Smooth muscle cell (in vitro differentiated cells): ENCODE data around the gene RASIP1. TPM values are rescaled to one million over a fixed set of nuclear protein-coding genes. Genes with fewer than 3 reads are reported as not detected.

Source experiments
- DNase-seq: peaks from one replicate; lab custom pipeline; 2025; ENCODE audit not compliant: unreplicated experiment; lab: John Stamatoyannopoulos, UW
- H2AFZ ChIP-seq: fragments of 200-600 bp; sonication (generic); 2 replicates; pipeline ENCODE4 v1.6.0; 2016; ENCODE audit warnings: antibody characterized with exemption, low read depth, mild to moderate bottlenecking
- H3F3A ChIP-seq: fragments of 200-600 bp; sonication (generic); 2 replicates; pipeline ENCODE4 v1.6.0; 2017; ENCODE audit warnings: antibody characterized with exemption, low read depth
- H3K27ac ChIP-seq: fragments of 200-600 bp; sonication (generic); 2 replicates; pipeline ENCODE4 v1.5.1; 2016; ENCODE audit warnings: low read depth, mild to moderate bottlenecking
- H3K27me3 ChIP-seq: fragments of 200-600 bp; sonication (generic); 2 replicates; pipeline ENCODE4 v1.6.1; 2016; ENCODE audit warnings: low read depth, mild to moderate bottlenecking
- H3K36me3 ChIP-seq: fragments of 200-600 bp; sonication (generic); 2 replicates; pipeline ENCODE4 v1.5.1; 2016; ENCODE audit warnings: low read depth
- H3K4me1 ChIP-seq: fragments of 200-600 bp; sonication (generic); 2 replicates; pipeline ENCODE4 v1.5.1; 2016; ENCODE audit warnings: low read depth
- H3K4me2 ChIP-seq: fragments of 200-600 bp; sonication (generic); 2 replicates; pipeline ENCODE4 v1.6.0; 2016; ENCODE audit warnings: mild to moderate bottlenecking
- H3K4me3 ChIP-seq: fragments of 200-600 bp; sonication (generic); 2 replicates; pipeline ENCODE4 v1.5.1; 2016; ENCODE audit warnings: mild to moderate bottlenecking
- H3K79me2 ChIP-seq: fragments of 200-600 bp; sonication (generic); 2 replicates; pipeline ENCODE4 v1.6.0; 2016; ENCODE audit warnings: low read depth, mild to moderate bottlenecking
- H3K9ac ChIP-seq: fragments of 200-600 bp; sonication (generic); 2 replicates; pipeline ENCODE4 v1.6.0; 2016; ENCODE audit warnings: low read depth
- H3K9me3 ChIP-seq: fragments of 200-600 bp; sonication (generic); replicated peaks from 2 replicates; pipeline ENCODE4 v1.5.1; 2016; ENCODE audit warnings: low read depth
- H4K20me1 ChIP-seq: fragments of 200-600 bp; sonication (generic); 2 replicates; pipeline ENCODE4 v1.6.0; 2016; ENCODE audit warnings: low read depth
- WGBS: methylation state at CpG from one replicate; pipeline ENCODE4 v1.1.7; 2016; ENCODE audit warnings: low lambda C conversion rate; 5-methylcytosine and 5-hydroxymethylcytosine counted together
- polyA plus RNA-seq: library from polyadenylated mRNA; unstranded; fragments of >200 nt; fragmentation: Nextera tagmentation; extraction: Ambion mirVana; gene quantifications from 2 replicates; pipeline ENCODE4 v1.2.1, GENCODE V29; 2016
- total RNA-seq: library from RNA; depleted of rRNA; stranded (reverse); fragments of >200 nt; gene quantifications from 2 replicates; pipeline ENCODE4 v1.2.3, GENCODE V29; 2014
- TF ChIP-seq, protein P1 (sequence below): fragments of 200-600 bp; sonication (generic); IDR thresholded peaks from 2 replicates; pipeline ENCODE4 v1.5.1; 2017; ENCODE audit warnings: borderline replicate concordance, mild to moderate bottlenecking, antibody characterized with exemption; ENCODE audit not compliant: insufficient read depth, poor library complexity, severe bottlenecking

The RASIP1 gene
- total and polyA plus RNA-seq, 2 experiments from 2014 or later = 0.81 to 3.5 TPM

DNA sequence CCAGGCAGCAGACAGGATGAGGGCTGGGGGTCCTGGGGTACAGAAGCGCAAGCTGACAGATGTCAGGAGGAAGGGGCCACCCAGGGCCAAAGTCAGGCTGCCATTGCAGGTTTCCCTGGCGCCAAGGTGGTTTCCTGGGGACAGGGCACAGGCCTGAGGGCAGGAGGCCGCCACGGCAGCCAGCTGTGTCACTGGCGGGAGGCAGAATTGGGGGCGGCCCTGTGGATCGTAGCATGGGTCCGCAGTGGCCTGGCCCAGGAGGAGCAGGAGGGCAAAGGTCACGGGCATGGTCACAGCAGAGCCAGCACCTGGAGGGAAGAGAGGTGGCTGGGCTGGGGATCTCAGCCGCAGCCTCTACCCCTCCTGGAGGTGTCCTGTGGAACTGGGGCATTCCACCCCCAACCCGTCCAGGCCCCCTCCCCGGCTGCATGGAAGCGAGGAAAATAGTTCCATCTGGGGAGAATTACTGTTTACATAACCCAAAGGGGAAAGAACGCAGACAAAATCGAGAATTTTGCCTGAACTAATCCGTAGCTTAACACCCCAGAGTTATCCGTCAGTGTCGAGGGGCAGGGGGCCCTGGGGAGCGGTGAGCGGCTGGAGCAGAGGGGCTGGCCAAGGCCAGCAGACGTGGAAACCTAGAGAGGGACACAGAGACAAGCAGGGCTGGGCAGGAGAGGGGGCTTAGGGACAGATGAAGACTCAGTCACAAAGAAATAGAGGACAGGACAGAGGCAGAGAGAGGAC is 69.5 kb downstream of the RASIP1 start:
- TF ChIP-seq, protein P1, sequence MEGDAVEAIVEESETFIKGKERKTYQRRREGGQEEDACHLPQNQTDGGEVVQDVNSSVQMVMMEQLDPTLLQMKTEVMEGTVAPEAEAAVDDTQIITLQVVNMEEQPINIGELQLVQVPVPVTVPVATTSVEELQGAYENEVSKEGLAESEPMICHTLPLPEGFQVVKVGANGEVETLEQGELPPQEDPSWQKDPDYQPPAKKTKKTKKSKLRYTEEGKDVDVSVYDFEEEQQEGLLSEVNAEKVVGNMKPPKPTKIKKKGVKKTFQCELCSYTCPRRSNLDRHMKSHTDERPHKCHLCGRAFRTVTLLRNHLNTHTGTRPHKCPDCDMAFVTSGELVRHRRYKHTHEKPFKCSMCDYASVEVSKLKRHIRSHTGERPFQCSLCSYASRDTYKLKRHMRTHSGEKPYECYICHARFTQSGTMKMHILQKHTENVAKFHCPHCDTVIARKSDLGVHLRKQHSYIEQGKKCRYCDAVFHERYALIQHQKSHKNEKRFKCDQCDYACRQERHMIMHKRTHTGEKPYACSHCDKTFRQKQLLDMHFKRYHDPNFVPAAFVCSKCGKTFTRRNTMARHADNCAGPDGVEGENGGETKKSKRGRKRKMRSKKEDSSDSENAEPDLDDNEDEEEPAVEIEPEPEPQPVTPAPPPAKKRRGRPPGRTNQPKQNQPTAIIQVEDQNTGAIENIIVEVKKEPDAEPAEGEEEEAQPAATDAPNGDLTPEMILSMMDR = no peak
- Histone ChIP-seq H3K4me3 (no peak overlapping the region), H3K79me2 (no peaks in the 10 kb centered on the region), H3K27ac (no peak overlapping the region), H3K4me2 (no peak overlapping the region), H3K27me3 (no peaks in the 10 kb centered on the region), H3F3A (no peaks in the 10 kb centered on the region), H3K9ac (no peak overlapping the region), H4K20me1 (no peaks in the 10 kb centered on the region), H3K4me1 (peaks cover 7% of the 10 kb centered on the region), H2AFZ (no peak overlapping the region), H3K36me3 (no peaks in the 10 kb centered on the region), H3K9me3 (no peaks in the 10 kb centered on the region)
- DNase-seq = no peak
- WGBS = 83% methylated on average over 21 of the region's 21 CpGs

Other genes with a start within 250 kb of the RASIP1 start
- gene LMTK3, start 228.8 kb downstream of the RASIP1 start, total RNA-seq = 1.1 and 3.1 TPM in 2 replicates
- gene LMTK3, start 228.8 kb downstream of the RASIP1 start, polyA plus RNA-seq = 0.66 and 1.8 TPM in 2 replicates
- 1.7 TPM in 1 of 2 replicates, not detected in the other for gene SULT2B1, start 188.4 kb downstream of the RASIP1 start, total RNA-seq
- 0.13 and 2.3 TPM in 2 replicates for gene SULT2B1, start 188.4 kb downstream of the RASIP1 start, polyA plus RNA-seq
- gene SPACA4, start 133.9 kb downstream of the RASIP1 start, total RNA-seq = not detected in 2 replicates
- 0.43 TPM in 1 of 2 replicates, not detected in the other for gene SPACA4, start 133.9 kb downstream of the RASIP1 start, polyA plus RNA-seq
- gene FAM83E, start 125.5 kb downstream of the RASIP1 start, total RNA-seq = 0.49 and 0.72 TPM in 2 replicates
- gene FAM83E, start 125.5 kb downstream of the RASIP1 start, polyA plus RNA-seq = 0.49 and 2.0 TPM in 2 replicates
- gene RPL18, start 121.4 kb downstream of the RASIP1 start, total RNA-seq = 1,279 and 1,519 TPM in 2 replicates
- 666 and 762 TPM in 2 replicates for gene RPL18, start 121.4 kb downstream of the RASIP1 start, polyA plus RNA-seq
- 4.0 and 8.2 TPM in 2 replicates for gene SPHK2, start 121.1 kb downstream of the RASIP1 start, total RNA-seq
- gene SPHK2, start 121.1 kb downstream of the RASIP1 start, polyA plus RNA-seq = 9.3 and 13.8 TPM in 2 replicates
- 3.5 and 4.5 TPM in 2 replicates for gene DBP, start 103.2 kb downstream of the RASIP1 start, total RNA-seq
- 6.9 and 11.3 TPM in 2 replicates for gene DBP, start 103.2 kb downstream of the RASIP1 start, polyA plus RNA-seq
- 0.09 and 1.7 TPM in 2 replicates for gene CA11, start 94.4 kb downstream of the RASIP1 start, total RNA-seq
- 6.9 and 9.5 TPM in 2 replicates for gene CA11, start 94.4 kb downstream of the RASIP1 start, polyA plus RNA-seq
- gene NTN5, start 67.6 kb downstream of the RASIP1 start, total RNA-seq = not detected in 2 replicates
- 0.22 TPM in 1 of 2 replicates, not detected in the other for gene NTN5, start 67.6 kb downstream of the RASIP1 start, polyA plus RNA-seq
- 0.27 and 1.1 TPM in 2 replicates for gene FUT2, start 44.6 kb downstream of the RASIP1 start, total RNA-seq
- 0.18 and 0.54 TPM in 2 replicates for gene FUT2, start 44.6 kb downstream of the RASIP1 start, polyA plus RNA-seq
- 0.22 and 0.58 TPM in 2 replicates for gene MAMSTR, start 20.9 kb downstream of the RASIP1 start, total RNA-seq
- gene MAMSTR, start 20.9 kb downstream of the RASIP1 start, polyA plus RNA-seq = 3.2 and 3.9 TPM in 2 replicates
- gene IZUMO1, start 6.3 kb upstream of the RASIP1 start, total RNA-seq = 0.45 TPM in 1 of 2 replicates, not detected in the other
- not detected in 2 replicates for gene IZUMO1, start 6.3 kb upstream of the RASIP1 start, polyA plus RNA-seq
- 0.58 TPM in 2 replicates for gene FUT1, start 12.0 kb upstream of the RASIP1 start, total RNA-seq
- 0.51 and 1.8 TPM in 2 replicates for gene FUT1, start 12.0 kb upstream of the RASIP1 start, polyA plus RNA-seq
- not detected in 2 replicates for gene FGF21, start 14.9 kb upstream of the RASIP1 start, total RNA-seq
- not detected in 2 replicates for gene FGF21, start 14.9 kb upstream of the RASIP1 start, polyA plus RNA-seq
- 11.8 and 24.9 TPM in 2 replicates for gene BCAT2, start 70.4 kb upstream of the RASIP1 start, total RNA-seq
- 30.9 and 45.4 TPM in 2 replicates for gene BCAT2, start 70.4 kb upstream of the RASIP1 start, polyA plus RNA-seq
- gene HSD17B14, start 95.9 kb upstream of the RASIP1 start, total RNA-seq = 14.8 and 19.3 TPM in 2 replicates
- 16.4 and 16.9 TPM in 2 replicates for gene HSD17B14, start 95.9 kb upstream of the RASIP1 start, polyA plus RNA-seq
- gene PLEKHA4, start 128.0 kb upstream of the RASIP1 start, total RNA-seq = 2.6 and 4.4 TPM in 2 replicates
- 32.6 and 39.2 TPM in 2 replicates for gene PLEKHA4, start 128.0 kb upstream of the RASIP1 start, polyA plus RNA-seq
- gene PPP1R15A, start 131.8 kb upstream of the RASIP1 start, total RNA-seq = 88.5 and 99.3 TPM in 2 replicates
- 339 and 357 TPM in 2 replicates for gene PPP1R15A, start 131.8 kb upstream of the RASIP1 start, polyA plus RNA-seq
- 0.18 TPM in 1 of 2 replicates, not detected in the other for gene TULP2, start 158.1 kb upstream of the RASIP1 start, total RNA-seq
- gene TULP2, start 158.1 kb upstream of the RASIP1 start, polyA plus RNA-seq = 1.2 and 1.8 TPM in 2 replicates
- gene NUCB1, start 159.7 kb upstream of the RASIP1 start, total RNA-seq = 146 and 221 TPM in 2 replicates
- gene NUCB1, start 159.7 kb upstream of the RASIP1 start, polyA plus RNA-seq = 292 and 329 TPM in 2 replicates
- 0.27 TPM in 1 of 2 replicates, not detected in the other for gene DHDH, start 193.1 kb upstream of the RASIP1 start, total RNA-seq
- gene DHDH, start 193.1 kb upstream of the RASIP1 start, polyA plus RNA-seq = 0.87 and 1.0 TPM in 2 replicates
- 42.8 and 124 TPM in 2 replicates for gene BAX, start 214.3 kb upstream of the RASIP1 start, total RNA-seq
- gene BAX, start 214.3 kb upstream of the RASIP1 start, polyA plus RNA-seq = 153 and 185 TPM in 2 replicates
- 5,371 and 5,904 TPM in 2 replicates for gene FTL, start 224.7 kb upstream of the RASIP1 start, total RNA-seq
- 11,768 and 12,053 TPM in 2 replicates for gene FTL, start 224.7 kb upstream of the RASIP1 start, polyA plus RNA-seq